GM06990 (cell line): ENCODE measurements around the gene NHSL2.

Experiments
- DNase-seq: peaks from one replicate; pipeline ENCODE4 v3.0.0-alpha.2; 2011; ENCODE audit not compliant: insufficient read length; ENCODE audit errors: extremely low read depth
- H3K27me3 ChIP-seq: replicated peaks from 2 replicates; pipeline ENCODE4 v1.6.0; 2011; ENCODE audit warnings: low read length; ENCODE audit not compliant: control insufficient read depth, insufficient read depth
- H3K36me3 ChIP-seq: 2 replicates; pipeline ENCODE4 v1.5.1; 2011; ENCODE audit warnings: low read length; ENCODE audit not compliant: control insufficient read depth, insufficient read depth
- H3K4me3 ChIP-seq: replicated peaks from 2 replicates; pipeline ENCODE4 v1.5.1; 2011; ENCODE audit warnings: low read depth, mild to moderate bottlenecking, control low read depth, low read length
- TF ChIP-seq, protein P1 (sequence below): IDR thresholded peaks from 2 replicates; pipeline ENCODE4 v1.5.1; 2011; ENCODE audit warnings: low read length, control low read depth, mild to moderate bottlenecking, inconsistent platforms; ENCODE audit not compliant: insufficient read depth, poor library complexity, severe bottlenecking

The NHSL2 gene

DNA sequence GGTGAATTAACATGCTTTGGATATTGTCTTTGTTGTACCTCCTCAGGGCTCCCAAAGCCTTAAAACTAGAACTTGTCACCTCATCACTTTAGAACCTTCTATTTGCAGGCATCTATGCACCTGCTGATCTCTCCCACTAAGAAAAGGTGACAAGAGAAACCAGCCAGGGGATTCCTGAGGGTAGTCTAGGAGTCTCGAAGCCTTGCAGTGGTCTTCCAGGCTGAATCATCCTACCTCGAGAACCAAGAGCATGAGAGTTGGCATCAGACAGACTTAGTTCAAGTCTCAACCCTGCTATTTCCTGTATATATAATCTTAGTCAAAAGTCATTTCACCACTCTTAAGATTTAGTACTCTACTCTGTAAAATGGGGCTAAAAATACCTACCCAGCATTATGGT is 191.5 kb downstream of the NHSL2 start:
- TF ChIP-seq, protein P1, sequence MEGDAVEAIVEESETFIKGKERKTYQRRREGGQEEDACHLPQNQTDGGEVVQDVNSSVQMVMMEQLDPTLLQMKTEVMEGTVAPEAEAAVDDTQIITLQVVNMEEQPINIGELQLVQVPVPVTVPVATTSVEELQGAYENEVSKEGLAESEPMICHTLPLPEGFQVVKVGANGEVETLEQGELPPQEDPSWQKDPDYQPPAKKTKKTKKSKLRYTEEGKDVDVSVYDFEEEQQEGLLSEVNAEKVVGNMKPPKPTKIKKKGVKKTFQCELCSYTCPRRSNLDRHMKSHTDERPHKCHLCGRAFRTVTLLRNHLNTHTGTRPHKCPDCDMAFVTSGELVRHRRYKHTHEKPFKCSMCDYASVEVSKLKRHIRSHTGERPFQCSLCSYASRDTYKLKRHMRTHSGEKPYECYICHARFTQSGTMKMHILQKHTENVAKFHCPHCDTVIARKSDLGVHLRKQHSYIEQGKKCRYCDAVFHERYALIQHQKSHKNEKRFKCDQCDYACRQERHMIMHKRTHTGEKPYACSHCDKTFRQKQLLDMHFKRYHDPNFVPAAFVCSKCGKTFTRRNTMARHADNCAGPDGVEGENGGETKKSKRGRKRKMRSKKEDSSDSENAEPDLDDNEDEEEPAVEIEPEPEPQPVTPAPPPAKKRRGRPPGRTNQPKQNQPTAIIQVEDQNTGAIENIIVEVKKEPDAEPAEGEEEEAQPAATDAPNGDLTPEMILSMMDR: no peak
- H3K36me3 ChIP-seq: no peaks in the 10 kb centered on the region
- DNase-seq: no peak

DNA sequence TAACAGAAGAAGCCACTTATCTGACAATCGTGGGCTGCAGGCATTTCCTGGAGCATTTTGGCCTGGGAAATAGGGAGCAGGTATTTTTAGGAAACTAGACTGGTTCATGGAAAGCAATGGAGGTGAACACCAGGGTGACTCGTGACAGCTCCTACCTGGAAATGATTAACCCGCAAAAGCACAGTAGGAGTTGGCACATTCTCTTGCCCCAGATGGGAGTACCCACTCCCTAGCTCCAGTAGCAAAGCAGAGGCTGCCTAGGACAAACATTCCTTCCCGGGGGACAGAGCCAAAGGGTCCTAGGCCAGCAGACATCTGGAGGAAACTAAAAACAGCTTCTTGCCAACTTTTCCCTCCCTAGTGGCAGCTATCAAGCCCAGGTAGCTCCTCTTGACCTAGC is 192.1 kb downstream of the NHSL2 start:
- TF ChIP-seq, protein P1: no peak
- H3K36me3 ChIP-seq: no peaks in the 10 kb centered on the region
- DNase-seq: no peak
- no peaks in the 10 kb centered on the region for H3K27me3 ChIP-seq
- H3K4me3 ChIP-seq: no peak overlapping the region

More for the DNA sequence above, 191.5 kb downstream of the NHSL2 start:
- H3K4me3 ChIP-seq: no peak overlapping the region
- H3K27me3 ChIP-seq: no peaks in the 10 kb centered on the region

DNA sequence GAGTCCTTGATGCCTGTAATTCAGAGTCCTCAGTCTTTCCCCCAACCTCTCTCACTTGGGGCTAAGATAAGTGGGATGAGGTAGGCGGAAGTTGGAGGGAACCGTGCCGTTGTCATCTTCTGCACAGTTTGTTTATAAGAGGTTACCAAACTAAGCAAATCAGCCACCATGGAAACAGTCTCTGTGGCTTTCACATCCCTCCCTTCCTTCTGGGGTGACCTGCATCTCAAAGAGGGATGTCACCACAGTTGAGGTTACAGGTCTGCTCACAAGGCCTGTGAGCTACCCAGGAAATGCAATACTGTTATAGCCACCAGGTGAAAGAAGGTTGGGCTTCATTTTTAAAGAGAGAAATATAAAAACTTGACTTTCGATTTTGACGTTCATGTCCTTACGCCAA is 194.8 kb downstream of the NHSL2 start:
- TF ChIP-seq, protein P1: no peak

DNA sequence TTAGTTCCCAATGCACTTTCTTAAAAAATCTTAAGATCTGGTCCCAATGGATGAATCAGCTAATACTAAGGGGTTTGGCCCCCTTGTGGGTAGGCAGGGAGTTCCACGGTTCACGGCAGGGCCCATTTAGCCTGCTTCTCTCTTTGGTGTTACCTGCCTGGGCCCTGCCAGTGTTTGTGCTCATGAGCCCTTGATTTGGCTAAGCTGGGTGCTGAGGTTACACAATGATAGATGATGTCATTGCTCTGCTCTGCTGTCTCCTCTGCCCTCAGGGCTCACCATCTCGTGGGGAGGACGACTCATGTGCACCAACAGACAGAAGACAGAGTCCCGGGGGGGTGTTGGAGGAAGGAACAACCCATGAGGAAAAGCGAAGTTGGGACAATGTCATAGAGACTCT is 196.7 kb downstream of the NHSL2 start:
- Histone ChIP-seq H3K27me3 (0 out of 2 replicates have a peak, but pooled peaks cover 2% of the 10 kb centered on the region), H3K36me3 (no peaks in the 10 kb centered on the region), H3K4me3 (no peak overlapping the region)
- DNase-seq: no peak
- TF ChIP-seq, protein P1: no peak

More for the DNA sequence above, 194.8 kb downstream of the NHSL2 start:
- H3K4me3 ChIP-seq: no peak overlapping the region
- H3K36me3 ChIP-seq: no peaks in the 10 kb centered on the region
- DNase-seq: peak; percentile 44
- H3K27me3 ChIP-seq: 0 out of 2 replicates have a peak, but pooled peaks cover 2% of the 10 kb centered on the region

DNA sequence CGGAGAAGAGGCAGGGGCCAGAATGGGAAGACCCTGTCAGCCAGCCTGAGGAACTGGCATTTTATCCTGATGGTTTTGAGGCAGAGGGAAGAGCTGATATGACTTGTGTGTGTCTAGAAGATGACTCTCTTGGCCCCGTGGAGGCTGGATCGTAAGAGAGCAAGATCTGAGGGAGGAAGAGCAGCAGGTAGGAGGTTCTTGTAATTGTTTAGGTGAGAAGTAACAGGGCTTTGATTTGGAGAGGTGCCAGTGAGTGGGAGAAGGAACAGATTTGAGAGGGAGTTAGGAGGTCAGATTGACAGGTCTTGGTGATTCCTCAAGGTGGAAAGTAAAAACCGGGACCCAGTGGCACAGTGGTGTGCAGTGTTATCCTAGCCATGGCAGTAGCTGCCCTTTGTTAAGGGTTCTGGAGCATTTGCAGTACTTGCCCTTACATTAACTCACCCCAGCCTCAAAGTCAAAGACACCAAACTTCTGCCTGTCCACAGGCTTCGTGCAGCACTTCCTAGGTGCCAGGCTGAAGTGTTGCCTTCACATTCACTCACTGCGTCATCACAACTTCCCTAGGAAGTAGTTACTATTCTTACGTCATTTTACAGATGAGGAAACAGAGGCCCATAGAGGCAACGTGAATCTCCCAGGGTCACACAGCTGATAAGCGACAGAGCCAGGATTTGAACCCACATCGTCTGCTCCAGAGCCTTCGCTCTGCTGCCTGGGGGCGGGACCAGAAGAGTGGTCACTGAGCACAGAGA is 197.4 kb downstream of the NHSL2 start:
- Histone ChIP-seq H3K36me3 (no peaks in the 10 kb centered on the region), H3K27me3 (0 out of 2 replicates have a peak, but pooled peaks cover 2% of the 10 kb centered on the region), H3K4me3 (no peak overlapping the region)
- no peak for DNase-seq
- TF ChIP-seq, protein P1: no peak
